Stimulated activated naive CD4-positive, alpha-beta T cell treated with Interleukin-2 at 50 U/mL for 16 hours (primary cell): ENCODE data around the gene TLN1.

Source experiments
- DNase-seq: peaks from one replicate; lab custom pipeline; 2025; lab: John Stamatoyannopoulos, UW

Gene TLN1

GRCh38 chr9:35728041-35728971 is 3.7 kb downstream of the TLN1 start:
- DNase-seq, result no peak

- DNase-seq, result no peak
Measured at GRCh38 chr9:35727676-35728040, 4.3 kb downstream of the TLN1 start.

- no peak for DNase-seq
Measured at GRCh38 chr9:35726931-35727330, 5.1 kb downstream of the TLN1 start.

- DNase-seq, result no peak
Measured at GRCh38 chr9:35725362-35725761, 6.6 kb downstream of the TLN1 start.

- no peak for DNase-seq
Measured at GRCh38 chr9:35723908-35724307, 8.1 kb downstream of the TLN1 start.

- DNase-seq, result no peak
Measured at GRCh38 chr9:35723426-35723825, 8.6 kb downstream of the TLN1 start.

- DNase-seq, result no peak
Measured at GRCh38 chr9:35719546-35719945, 12.4 kb downstream of the TLN1 start.

GRCh38 chr9:35718721-35719511 is 13.1 kb downstream of the TLN1 start:
- no peak for DNase-seq

GRCh38 chr9:35717132-35717870 is 14.7 kb downstream of the TLN1 start:
- DNase-seq, result no peak

- no peak for DNase-seq
Measured at GRCh38 chr9:35716230-35716629, 15.8 kb downstream of the TLN1 start.

- DNase-seq, result no peak
Measured at GRCh38 chr9:35714579-35715252, 17.3 kb downstream of the TLN1 start.

GRCh38 chr9:35714123-35714522 is 17.9 kb downstream of the TLN1 start:
- no peak for DNase-seq

GRCh38 chr9:35713578-35713977 is 18.4 kb downstream of the TLN1 start:
- no peak for DNase-seq

GRCh38 chr9:35712762-35713400 is 19.1 kb downstream of the TLN1 start:
- DNase-seq, result no peak

GRCh38 chr9:35711501-35712428 is 20.2 kb downstream of the TLN1 start:
- DNase-seq, result no peak

- DNase-seq, result no peak
Measured at GRCh38 chr9:35710818-35711500, 21.0 kb downstream of the TLN1 start.

GRCh38 chr9:35708146-35708545 is 23.8 kb downstream of the TLN1 start:
- no peak for DNase-seq

GRCh38 chr9:35706951-35707350 is 25.0 kb downstream of the TLN1 start:
- no peak for DNase-seq

GRCh38 chr9:35705836-35706430 is 26.1 kb downstream of the TLN1 start:
- no peak for DNase-seq
